Activated CD8-positive, alpha-beta T cell treated with anti-CD3 and anti-CD28 coated beads, Interleukin-2, amount 10 ng/mL, durations not matched to agents 7 days and 5 days (primary cell): ENCODE results near the gene UBR1. TPM values are rescaled to one million over a fixed set of nuclear protein-coding genes. Genes with fewer than 3 reads are reported as not detected.
"Not testable (repeated sequence)": the region's sequence is repeated elsewhere in the genome, so short reads cannot be mapped to it uniquely, and the experiment has no call there.

Experiments
- ATAC-seq: fragments of 150-1000 bp; cut with Tn5 transposase; one replicate; pipeline ENCODE4 v1.10.0; 2021; ENCODE audit warnings: moderate library complexity
- CTCF ChIA-PET: fragments of 350-600 bp; sonication (Branson Sonifier 250); formaldehyde crosslinking; loops from one replicate; lab custom pipeline; 2021; ENCODE audit warnings: antibody characterized with exemption; lab: Charles Lee
- POLR2A ChIA-PET: fragments of 350-600 bp; sonication (Branson Sonifier 250); formaldehyde crosslinking; loops from one replicate; lab custom pipeline; 2021; ENCODE audit warnings: antibody characterized with exemption; lab: Charles Lee
- DNase-seq: peaks from one replicate; pipeline ENCODE4 v3.0.0-alpha.2; 2020
- H3K27ac Mint-ChIP-seq: one replicate; pipeline ENCODE4 v1.8.0; 2021; ENCODE audit warnings: mild to moderate bottlenecking, mixed read lengths
- H3K27me3 Mint-ChIP-seq: one replicate; pipeline ENCODE4 v1.8.0; 2021; ENCODE audit warnings: low read depth, mixed read lengths
- H3K36me3 Mint-ChIP-seq: one replicate; pipeline ENCODE4 v1.8.0; 2021; ENCODE audit warnings: low read depth, mixed read lengths
- H3K4me1 Mint-ChIP-seq: one replicate; pipeline ENCODE4 v1.8.0; 2021; ENCODE audit warnings: low read depth, mixed read lengths
- H3K4me3 Mint-ChIP-seq: one replicate; pipeline ENCODE4 v1.8.0; 2021; ENCODE audit warnings: mild to moderate bottlenecking, mixed read lengths
- H3K9me3 Mint-ChIP-seq: one replicate; pipeline ENCODE4 v1.8.0; 2022; ENCODE audit warnings: mixed read lengths; ENCODE audit not compliant: insufficient read depth
- total RNA-seq, 2 experiments: library from RNA; stranded (reverse); gene quantifications; one replicate each; pipeline ENCODE4 v1.2.3, GENCODE V29; 2021

The UBR1 gene
- total RNA-seq, 2 experiments from 2014 or later = 35.4 to 39.5 TPM

GRCh38 chr15:43004886-43005595, 100.8 kb downstream of the UBR1 start:
- CTCF ChIA-PET, POLR2A ChIA-PET, H3K27ac Mint-ChIP-seq, H3K4me1 Mint-ChIP-seq, H3K4me3 Mint-ChIP-seq, H3K27me3 Mint-ChIP-seq, DNase-seq, ATAC-seq, H3K9me3 Mint-ChIP-seq: not testable (repeated sequence)
- H3K36me3 Mint-ChIP-seq = peaks cover 49% of the 10 kb centered on the region

GRCh38 chr15:42999201-42999779, 106.5 kb downstream of the UBR1 start:
- no peaks in the 10 kb centered on the region for H3K9me3 Mint-ChIP-seq
- ATAC-seq (no peak), DNase-seq (no peak)
- no peaks in the 10 kb centered on the region for H3K27me3 Mint-ChIP-seq
- H3K27ac Mint-ChIP-seq = no peak overlapping the region
- no peaks in the 10 kb centered on the region for H3K4me1 Mint-ChIP-seq
- POLR2A ChIA-PET = no interaction called here
- CTCF ChIA-PET = no interaction called here
- no peak overlapping the region for H3K4me3 Mint-ChIP-seq
- peaks cover 28% of the 10 kb centered on the region for H3K36me3 Mint-ChIP-seq

- Mint-ChIP-seq H3K27ac (no peak overlapping the region), H3K9me3 (no peaks in the 10 kb centered on the region), H3K36me3 (peaks cover 22% of the 10 kb centered on the region), H3K4me3 (no peak overlapping the region), H3K27me3 (no peaks in the 10 kb centered on the region), H3K4me1 (no peaks in the 10 kb centered on the region)
- ATAC-seq (no peak), DNase-seq (no peak)
- POLR2A ChIA-PET = no interaction called here
- CTCF ChIA-PET = no interaction called here
These were observed 109.0 kb downstream of the UBR1 start for GRCh38 chr15:42996871-42997270.

GRCh38 chr15:42994546-42994945, 111.3 kb downstream of the UBR1 start:
- Mint-ChIP-seq H3K4me1 (no peaks in the 10 kb centered on the region), H3K27me3 (no peaks in the 10 kb centered on the region), H3K9me3 (no peaks in the 10 kb centered on the region), H3K27ac (no peak overlapping the region), H3K36me3 (peaks cover 27% of the 10 kb centered on the region), H3K4me3 (no peak overlapping the region)
- ATAC-seq = no peak
- CTCF ChIA-PET = interaction anchor here (1.5 kb wide), 1 partner anchor 14 kb away, joined by 4 read pairs; no protein-coding TSS in a partner anchor
- DNase-seq = no peak
- POLR2A ChIA-PET = no interaction called here

- H3K4me1 Mint-ChIP-seq = no peaks in the 10 kb centered on the region
- peaks cover 30% of the 10 kb centered on the region for H3K36me3 Mint-ChIP-seq
- ATAC-seq = no peak
- ChIA-PET POLR2A (no interaction called here), CTCF (interaction anchor here (1.2 kb wide), 1 partner anchor 293 kb away, joined by 3 read pairs; no protein-coding TSS in a partner anchor)
- no peaks in the 10 kb centered on the region for H3K27me3 Mint-ChIP-seq
- no peak for DNase-seq
- H3K9me3 Mint-ChIP-seq = no peaks in the 10 kb centered on the region
- H3K27ac Mint-ChIP-seq = no peak overlapping the region
- H3K4me3 Mint-ChIP-seq = no peak overlapping the region
These were observed 113.2 kb downstream of the UBR1 start for GRCh38 chr15:42992626-42993025.

GRCh38 chr15:42986693-42987342, 119.0 kb downstream of the UBR1 start:
- Mint-ChIP-seq H3K9me3 (no peaks in the 10 kb centered on the region), H3K4me1 (no peaks in the 10 kb centered on the region), H3K4me3 (no peak overlapping the region), H3K27me3 (no peaks in the 10 kb centered on the region), H3K36me3 (peaks cover 34% of the 10 kb centered on the region), H3K27ac (no peak overlapping the region)
- POLR2A ChIA-PET = no interaction called here
- CTCF ChIA-PET = no interaction called here
- no peak for DNase-seq
- no peak for ATAC-seq

- DNase-seq (no peak), ATAC-seq (no peak)
- H3K9me3 Mint-ChIP-seq = no peaks in the 10 kb centered on the region
- H3K4me1 Mint-ChIP-seq = no peaks in the 10 kb centered on the region
- peaks cover 34% of the 10 kb centered on the region for H3K36me3 Mint-ChIP-seq
- CTCF ChIA-PET = no interaction called here
- POLR2A ChIA-PET = no interaction called here
- H3K27ac Mint-ChIP-seq = no peak overlapping the region
- H3K27me3 Mint-ChIP-seq = no peaks in the 10 kb centered on the region
- no peak overlapping the region for H3K4me3 Mint-ChIP-seq
These were observed 121.3 kb downstream of the UBR1 start for GRCh38 chr15:42984493-42985034.

GRCh38 chr15:42979113-42979512, 126.7 kb downstream of the UBR1 start:
- POLR2A ChIA-PET, ATAC-seq, CTCF ChIA-PET, H3K27ac Mint-ChIP-seq, DNase-seq, H3K4me1 Mint-ChIP-seq, H3K4me3 Mint-ChIP-seq, H3K27me3 Mint-ChIP-seq, H3K9me3 Mint-ChIP-seq: not testable (repeated sequence)
- H3K36me3 Mint-ChIP-seq = peaks cover 47% of the 10 kb centered on the region

GRCh38 chr15:42974202-42974862, 131.5 kb downstream of the UBR1 start:
- Mint-ChIP-seq H3K27me3 (no peaks in the 10 kb centered on the region), H3K9me3 (no peaks in the 10 kb centered on the region), H3K4me3 (no peak overlapping the region), H3K36me3 (peaks cover 66% of the 10 kb centered on the region), H3K27ac (no peak overlapping the region), H3K4me1 (no peaks in the 10 kb centered on the region)
- ChIA-PET POLR2A (no interaction called here), CTCF (no interaction called here)
- no peak for ATAC-seq
- DNase-seq = no peak

- H3K36me3 Mint-ChIP-seq = peaks cover 71% of the 10 kb centered on the region
- H3K4me3 Mint-ChIP-seq = no peak overlapping the region
- ATAC-seq = no peak
- no peaks in the 10 kb centered on the region for H3K27me3 Mint-ChIP-seq
- H3K9me3 Mint-ChIP-seq = no peaks in the 10 kb centered on the region
- ChIA-PET POLR2A (no interaction called here), CTCF (no interaction called here)
- no peaks in the 10 kb centered on the region for H3K4me1 Mint-ChIP-seq
- H3K27ac Mint-ChIP-seq = no peak overlapping the region
- DNase-seq = no peak
These were observed 132.7 kb downstream of the UBR1 start for GRCh38 chr15:42973114-42973513.

GRCh38 chr15:42971830-42972229, 134.0 kb downstream of the UBR1 start:
- DNase-seq (no peak), ATAC-seq (no peak)
- POLR2A ChIA-PET = no interaction called here
- H3K36me3 Mint-ChIP-seq = peaks cover 67% of the 10 kb centered on the region
- H3K9me3 Mint-ChIP-seq = no peaks in the 10 kb centered on the region
- no peak overlapping the region for H3K4me3 Mint-ChIP-seq
- H3K27me3 Mint-ChIP-seq = no peaks in the 10 kb centered on the region
- no peak overlapping the region for H3K27ac Mint-ChIP-seq
- H3K4me1 Mint-ChIP-seq = no peaks in the 10 kb centered on the region
- CTCF ChIA-PET = interaction anchor here (0.9 kb wide), 1 partner anchor 45 kb away, joined by 3 read pairs; no protein-coding TSS in a partner anchor
